BE2C (cell line): Measurements from ENCODE around the gene GNMT.

Experiments used
- DNase-seq: peaks from one replicate; pipeline ENCODE4 v3.0.0-alpha.2; 2020
- H3K27me3 ChIP-seq: fragments of 250-450 bp; sonication (Bioruptor Pico); 2 replicates; pipeline ENCODE4 v1.5.1; 2020; ENCODE audit warnings: mild to moderate bottlenecking
- H3K36me3 ChIP-seq: fragments of 250-450 bp; sonication (Bioruptor Pico); 2 replicates; pipeline ENCODE4 v1.5.1; 2020; ENCODE audit warnings: mild to moderate bottlenecking
- H3K4me1 ChIP-seq: fragments of 250-450 bp; sonication (Bioruptor Pico); 2 replicates; pipeline ENCODE4 v1.5.1; 2020
- H3K4me3 ChIP-seq: 2 replicates; pipeline ENCODE4 v1.5.1; 2011; ENCODE audit warnings: low read depth, low read length
- H3K9me3 ChIP-seq: fragments of 250-450 bp; sonication (Bioruptor Pico); 2 replicates; pipeline ENCODE4 v1.5.1; 2020
- TF ChIP-seq, protein P1 (sequence below): IDR thresholded peaks from 2 replicates; pipeline ENCODE4 v1.5.1; 2012; ENCODE audit warnings: mild to moderate bottlenecking, low read depth, low read length

The GNMT gene

DNA sequence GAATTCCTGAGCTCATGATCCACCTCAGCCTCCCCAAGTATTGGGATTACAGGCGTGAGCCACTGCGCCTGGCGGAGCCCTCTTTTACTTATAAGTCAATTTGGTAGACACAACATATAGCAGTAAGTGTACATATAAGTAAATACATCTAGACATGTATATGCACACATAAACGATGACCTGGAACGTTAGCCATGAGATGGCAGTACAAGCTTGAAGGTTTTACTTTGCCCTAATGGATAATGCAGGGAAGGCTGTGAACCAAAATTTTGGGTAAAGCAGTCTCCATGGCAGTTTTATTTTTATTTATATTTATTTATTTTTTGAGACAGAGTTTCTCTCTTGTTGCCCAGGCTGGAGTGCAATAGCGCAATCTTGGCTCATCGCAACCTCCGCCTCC is 2.4 kb upstream of the GNMT start:
- Histone ChIP-seq H3K4me3 (no peak overlapping the region), H3K36me3 (no peaks in the 10 kb centered on the region), H3K9me3 (no peaks in the 10 kb centered on the region), H3K4me1 (no peaks in the 10 kb centered on the region), H3K27me3 (no peaks in the 10 kb centered on the region)
- DNase-seq: no peak
- TF ChIP-seq, protein P1, sequence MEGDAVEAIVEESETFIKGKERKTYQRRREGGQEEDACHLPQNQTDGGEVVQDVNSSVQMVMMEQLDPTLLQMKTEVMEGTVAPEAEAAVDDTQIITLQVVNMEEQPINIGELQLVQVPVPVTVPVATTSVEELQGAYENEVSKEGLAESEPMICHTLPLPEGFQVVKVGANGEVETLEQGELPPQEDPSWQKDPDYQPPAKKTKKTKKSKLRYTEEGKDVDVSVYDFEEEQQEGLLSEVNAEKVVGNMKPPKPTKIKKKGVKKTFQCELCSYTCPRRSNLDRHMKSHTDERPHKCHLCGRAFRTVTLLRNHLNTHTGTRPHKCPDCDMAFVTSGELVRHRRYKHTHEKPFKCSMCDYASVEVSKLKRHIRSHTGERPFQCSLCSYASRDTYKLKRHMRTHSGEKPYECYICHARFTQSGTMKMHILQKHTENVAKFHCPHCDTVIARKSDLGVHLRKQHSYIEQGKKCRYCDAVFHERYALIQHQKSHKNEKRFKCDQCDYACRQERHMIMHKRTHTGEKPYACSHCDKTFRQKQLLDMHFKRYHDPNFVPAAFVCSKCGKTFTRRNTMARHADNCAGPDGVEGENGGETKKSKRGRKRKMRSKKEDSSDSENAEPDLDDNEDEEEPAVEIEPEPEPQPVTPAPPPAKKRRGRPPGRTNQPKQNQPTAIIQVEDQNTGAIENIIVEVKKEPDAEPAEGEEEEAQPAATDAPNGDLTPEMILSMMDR: no peak

- TF ChIP-seq, protein P1: no peak
- H3K27me3 ChIP-seq: no peaks in the 10 kb centered on the region
- peak overlapping the region; percentile 53; the same call in 1 of the 2 replicates for H3K4me3 ChIP-seq
- peaks cover 4% of the 10 kb centered on the region for H3K36me3 ChIP-seq
- no peaks in the 10 kb centered on the region for H3K9me3 ChIP-seq
- DNase-seq: no peak
- no peaks in the 10 kb centered on the region for H3K4me1 ChIP-seq
Observed at GRCh38 chr6:42959917-42960242, 674 bp upstream of the GNMT start.

GRCh38 chr6:42961020-42961470 is 491 bp downstream of the GNMT start:
- peak overlapping the region; percentile 53 for H3K4me3 ChIP-seq
- peaks cover 4% of the 10 kb centered on the region for H3K36me3 ChIP-seq
- H3K4me1 ChIP-seq: no peaks in the 10 kb centered on the region
- H3K27me3 ChIP-seq: no peaks in the 10 kb centered on the region
- TF ChIP-seq, protein P1: no peak
- no peaks in the 10 kb centered on the region for H3K9me3 ChIP-seq
- DNase-seq: no peak

GRCh38 chr6:42962096-42962495 is 1.5 kb downstream of the GNMT start:
- Histone ChIP-seq H3K36me3 (peaks cover 6% of the 10 kb centered on the region), H3K9me3 (no peaks in the 10 kb centered on the region), H3K4me1 (no peaks in the 10 kb centered on the region), H3K27me3 (no peaks in the 10 kb centered on the region), H3K4me3 (no peak overlapping the region)
- DNase-seq: no peak
- TF ChIP-seq, protein P1: no peak

GRCh38 chr6:42962502-42963178 is 2.1 kb downstream of the GNMT start:
- H3K36me3 ChIP-seq: peaks cover 6% of the 10 kb centered on the region
- no peaks in the 10 kb centered on the region for H3K4me1 ChIP-seq
- H3K4me3 ChIP-seq: no peak overlapping the region
- DNase-seq: no peak
- no peaks in the 10 kb centered on the region for H3K27me3 ChIP-seq
- no peaks in the 10 kb centered on the region for H3K9me3 ChIP-seq
- TF ChIP-seq, protein P1: no peak

GRCh38 chr6:42963179-42963854 is 2.8 kb downstream of the GNMT start:
- TF ChIP-seq, protein P1: no peak
- H3K27me3 ChIP-seq: no peaks in the 10 kb centered on the region
- H3K36me3 ChIP-seq: peaks cover 6% of the 10 kb centered on the region
- H3K4me1 ChIP-seq: no peaks in the 10 kb centered on the region
- no peaks in the 10 kb centered on the region for H3K9me3 ChIP-seq
- no peak overlapping the region for H3K4me3 ChIP-seq
- DNase-seq: no peak
